Stimulated activated CD8-positive, alpha-beta memory T cell treated with anti-CD3 and anti-CD28 coated beads, Interleukin-15, amount 100 ng/mL, for 24 hours (primary cell): ENCODE data around the gene SPRY1.

Source experiments
- DNase-seq: peaks from one replicate; pipeline ENCODE4 v3.0.0-alpha.2; 2020; ENCODE audit warnings: low read depth

The SPRY1 gene

GRCh38 chr4:123444290-123444731 is 47.7 kb downstream of the SPRY1 start:
- no peak for DNase-seq

- no peak for DNase-seq
Measured at GRCh38 chr4:123446865-123447474, 50.4 kb downstream of the SPRY1 start.

GRCh38 chr4:123449362-123449761 is 52.8 kb downstream of the SPRY1 start:
- no peak for DNase-seq

GRCh38 chr4:123449780-123450179 is 53.2 kb downstream of the SPRY1 start:
- DNase-seq = no peak

- DNase-seq = no peak
Measured at GRCh38 chr4:123450393-123450792, 53.8 kb downstream of the SPRY1 start.

GRCh38 chr4:123452616-123453015 is 56.0 kb downstream of the SPRY1 start:
- no peak for DNase-seq

- DNase-seq = no peak
Measured at GRCh38 chr4:123453061-123453680, 56.6 kb downstream of the SPRY1 start.
